Stimulated activated CD4-positive, alpha-beta T cell treated with anti-CD3 and anti-CD28 coated beads, TNF-alpha, amount 100 ng/mL, for 1 hour (primary cell): ENCODE measurements around the gene PTGDR2.

ENCODE experiments used
- DNase-seq, 3 donors: peaks; one replicate each; pipeline ENCODE4 v3.0.0-alpha.2; 2020; ENCODE audit warnings: low read depth in 3 of 3, low spot score in 1 of 3

Gene PTGDR2

GRCh38 chr11:60874421-60875365 lies 18.9 kb upstream of the PTGDR2 start:
- no peak for DNase-seq

- no peak for DNase-seq
Measured at GRCh38 chr11:60873533-60873932, 17.8 kb upstream of the PTGDR2 start.

- DNase-seq: no peak
Measured at GRCh38 chr11:60872961-60873524, 17.3 kb upstream of the PTGDR2 start.

GRCh38 chr11:60872124-60872960 lies 16.6 kb upstream of the PTGDR2 start:
- no peak for DNase-seq

- no peak for DNase-seq
Measured at GRCh38 chr11:60871378-60872061, 15.8 kb upstream of the PTGDR2 start.

- no peak for DNase-seq
Measured at GRCh38 chr11:60870733-60871377, 15.1 kb upstream of the PTGDR2 start.

GRCh38 chr11:60870276-60870675 lies 14.5 kb upstream of the PTGDR2 start:
- no peak for DNase-seq

- no peak for DNase-seq
Measured at GRCh38 chr11:60869451-60869825, 13.7 kb upstream of the PTGDR2 start.

GRCh38 chr11:60868682-60869450 lies 13.1 kb upstream of the PTGDR2 start:
- no peak for DNase-seq

GRCh38 chr11:60867871-60868681 lies 12.3 kb upstream of the PTGDR2 start:
- DNase-seq: no peak

GRCh38 chr11:60866911-60867870 lies 11.4 kb upstream of the PTGDR2 start, which contains the start of gene ZP1:
Gene ZP1, plus strand, starts transcription at chr11:60867542. Its CDS starts 20 bp downstream, at chr11:60867562.
- DNase-seq: no peak

- no peak for DNase-seq
Measured at GRCh38 chr11:60864856-60865513, 9.2 kb upstream of the PTGDR2 start.

- DNase-seq: no peak
Measured at GRCh38 chr11:60863550-60864521, 8.1 kb upstream of the PTGDR2 start.

GRCh38 chr11:60862171-60862570 lies 6.4 kb upstream of the PTGDR2 start:
- no peak for DNase-seq

GRCh38 chr11:60860943-60861342 lies 5.2 kb upstream of the PTGDR2 start:
- no peak for DNase-seq

GRCh38 chr11:60859616-60860250 lies 4.0 kb upstream of the PTGDR2 start:
- no peak for DNase-seq
